ENCODE results near the gene STX2.
"Not testable (repeated sequence)": the region's sequence is repeated elsewhere in the genome, so short reads cannot be mapped to it uniquely, and the experiment has no call there.

STX2 gene

GRCh38 chr12:130838951-130839769 is at the start of gene STX2:
Gene STX2, minus strand, starts transcription at chr12:130839250. Its CDS starts 151 bp downstream, at chr12:130839099.
- ATAC-seq (ENCODE audit: low read depth) = peak; percentile 91
- Mint-ChIP-seq H3K27me3 (no peaks in the 10 kb centered on the region), H3K9me3 (no peaks in the 10 kb centered on the region)

GRCh38 chr12:130887190-130887589 is 48.1 kb upstream of the STX2 start:
- not testable (repeated sequence) for ATAC-seq (ENCODE audit: low read depth); H3K4me3 Mint-ChIP-seq; DNase-seq (ENCODE audit: low spot score in 2 of 2); H3K27me3 Mint-ChIP-seq; H3K4me1 Mint-ChIP-seq; H3K9me3 Mint-ChIP-seq; H3K27ac Mint-ChIP-seq
- H3K36me3 Mint-ChIP-seq = peaks cover 13% of the 10 kb centered on the region

More at GRCh38 chr12:130838951-130839769, at the start of gene STX2:
- peak within 1 kb of the TSS; percentile 35 for H3K27ac Mint-ChIP-seq
- peak; percentile 92 for DNase-seq (ENCODE audit: low spot score in 2 of 2)
- H3K4me1 Mint-ChIP-seq = peaks cover 8% of the 10 kb centered on the region
- H3K36me3 Mint-ChIP-seq = no peaks in the 10 kb centered on the region
- H3K4me3 Mint-ChIP-seq = peak within 1 kb of the TSS; percentile 87

- peaks cover 31% of the 10 kb centered on the region for H3K4me1 Mint-ChIP-seq
- no peaks in the 10 kb centered on the region for H3K27me3 Mint-ChIP-seq
- H3K4me3 Mint-ChIP-seq = no peak overlapping the region
- H3K36me3 Mint-ChIP-seq = peaks cover 15% of the 10 kb centered on the region
- ATAC-seq (ENCODE audit: low read depth) (no peak), DNase-seq (ENCODE audit: low spot score in 2 of 2) (no peak)
- H3K9me3 Mint-ChIP-seq = no peaks in the 10 kb centered on the region
- peak overlapping the region; percentile 96 for H3K27ac Mint-ChIP-seq
Observed at GRCh38 chr12:130881548-130881947, 42.5 kb upstream of the STX2 start.

GRCh38 chr12:130881046-130881445 is 42.0 kb upstream of the STX2 start:
- no peaks in the 10 kb centered on the region for H3K9me3 Mint-ChIP-seq
- ATAC-seq (ENCODE audit: low read depth) (no peak), DNase-seq (ENCODE audit: low spot score in 2 of 2) (no peak)
- no peaks in the 10 kb centered on the region for H3K27me3 Mint-ChIP-seq
- H3K27ac Mint-ChIP-seq = peak overlapping the region; percentile 96
- H3K36me3 Mint-ChIP-seq = peaks cover 16% of the 10 kb centered on the region
- H3K4me3 Mint-ChIP-seq = peak overlapping the region; percentile 97
- peaks cover 31% of the 10 kb centered on the region for H3K4me1 Mint-ChIP-seq

- peaks cover 34% of the 10 kb centered on the region for H3K4me1 Mint-ChIP-seq
- no peak for DNase-seq (ENCODE audit: low spot score in 2 of 2)
- peak overlapping the region; percentile 97 for H3K4me3 Mint-ChIP-seq
- H3K27me3 Mint-ChIP-seq = no peaks in the 10 kb centered on the region
- peak; percentile 6 for ATAC-seq (ENCODE audit: low read depth)
- peaks cover 21% of the 10 kb centered on the region for H3K36me3 Mint-ChIP-seq
- H3K9me3 Mint-ChIP-seq = no peaks in the 10 kb centered on the region
- peak overlapping the region; percentile 96 for H3K27ac Mint-ChIP-seq
Observed at GRCh38 chr12:130880411-130880885, 41.4 kb upstream of the STX2 start.

GRCh38 chr12:130879781-130880389 is 40.8 kb upstream of the STX2 start:
- Mint-ChIP-seq H3K4me3 (peak overlapping the region; percentile 97), H3K36me3 (peaks cover 20% of the 10 kb centered on the region), H3K4me1 (peaks cover 34% of the 10 kb centered on the region), H3K9me3 (no peaks in the 10 kb centered on the region), H3K27me3 (no peaks in the 10 kb centered on the region), H3K27ac (peak overlapping the region; percentile 96)
- DNase-seq (ENCODE audit: low spot score in 2 of 2) = no peak
- ATAC-seq (ENCODE audit: low read depth) = no peak

GRCh38 chr12:130879212-130879686 is 40.2 kb upstream of the STX2 start:
- DNase-seq (ENCODE audit: low spot score in 2 of 2) (peak; percentile 29 to 57), ATAC-seq (ENCODE audit: low read depth) (peak; percentile 98)
- Mint-ChIP-seq H3K4me3 (peak overlapping the region; percentile 97), H3K4me1 (peaks cover 37% of the 10 kb centered on the region), H3K27ac (peak overlapping the region; percentile 96), H3K36me3 (peaks cover 21% of the 10 kb centered on the region), H3K9me3 (no peaks in the 10 kb centered on the region), H3K27me3 (no peaks in the 10 kb centered on the region)

GRCh38 chr12:130878193-130879185 is 39.4 kb upstream of the STX2 start:
- ATAC-seq (ENCODE audit: low read depth) (no peak), DNase-seq (ENCODE audit: low spot score in 2 of 2) (no peak)
- Mint-ChIP-seq H3K36me3 (peaks cover 26% of the 10 kb centered on the region), H3K4me3 (peak overlapping the region; percentile 97), H3K27ac (peak overlapping the region; percentile 96), H3K9me3 (no peaks in the 10 kb centered on the region), H3K27me3 (no peaks in the 10 kb centered on the region), H3K4me1 (peaks cover 42% of the 10 kb centered on the region)

- Mint-ChIP-seq H3K27ac (peak overlapping the region; percentile 42), H3K9me3 (no peaks in the 10 kb centered on the region), H3K4me3 (no peak overlapping the region), H3K36me3 (peaks cover 22% of the 10 kb centered on the region), H3K4me1 (peaks cover 51% of the 10 kb centered on the region), H3K27me3 (no peaks in the 10 kb centered on the region)
- DNase-seq (ENCODE audit: low spot score in 2 of 2) (no peak), ATAC-seq (ENCODE audit: low read depth) (no peak)
Observed at GRCh38 chr12:130877333-130877732, 38.3 kb upstream of the STX2 start.

- H3K27me3 Mint-ChIP-seq = no peaks in the 10 kb centered on the region
- no peak overlapping the region for H3K27ac Mint-ChIP-seq
- peaks cover 22% of the 10 kb centered on the region for H3K36me3 Mint-ChIP-seq
- no peak overlapping the region for H3K4me3 Mint-ChIP-seq
- H3K9me3 Mint-ChIP-seq = no peaks in the 10 kb centered on the region
- no peak for ATAC-seq (ENCODE audit: low read depth)
- H3K4me1 Mint-ChIP-seq = peaks cover 51% of the 10 kb centered on the region
- DNase-seq (ENCODE audit: low spot score in 2 of 2) = no peak
Observed at GRCh38 chr12:130876758-130877157, 37.7 kb upstream of the STX2 start.

GRCh38 chr12:130876297-130876696 is 37.2 kb upstream of the STX2 start:
- peaks cover 22% of the 10 kb centered on the region for H3K36me3 Mint-ChIP-seq
- ATAC-seq (ENCODE audit: low read depth) (no peak), DNase-seq (ENCODE audit: low spot score in 2 of 2) (no peak)
- H3K9me3 Mint-ChIP-seq = no peaks in the 10 kb centered on the region
- H3K27me3 Mint-ChIP-seq = no peaks in the 10 kb centered on the region
- peaks cover 52% of the 10 kb centered on the region for H3K4me1 Mint-ChIP-seq
- no peak overlapping the region for H3K4me3 Mint-ChIP-seq
- H3K27ac Mint-ChIP-seq = no peak overlapping the region

- not testable (repeated sequence) for H3K9me3 Mint-ChIP-seq; H3K27me3 Mint-ChIP-seq; ATAC-seq (ENCODE audit: low read depth); DNase-seq (ENCODE audit: low spot score in 2 of 2); H3K4me3 Mint-ChIP-seq
- Mint-ChIP-seq H3K27ac (peak overlapping the region; percentile 91), H3K4me1 (peaks cover 50% of the 10 kb centered on the region), H3K36me3 (peaks cover 22% of the 10 kb centered on the region)
Observed at GRCh38 chr12:130875708-130876107, 36.7 kb upstream of the STX2 start.

- H3K4me3 Mint-ChIP-seq = no peak overlapping the region
- peaks cover 46% of the 10 kb centered on the region for H3K4me1 Mint-ChIP-seq
- H3K36me3 Mint-ChIP-seq = peaks cover 22% of the 10 kb centered on the region
- peak overlapping the region; percentile 91 for H3K27ac Mint-ChIP-seq
- no peak for DNase-seq (ENCODE audit: low spot score in 2 of 2)
- no peaks in the 10 kb centered on the region for H3K9me3 Mint-ChIP-seq
- H3K27me3 Mint-ChIP-seq = no peaks in the 10 kb centered on the region
- no peak for ATAC-seq (ENCODE audit: low read depth)
Observed at GRCh38 chr12:130875193-130875592, 36.1 kb upstream of the STX2 start.
